Measurements from ENCODE around the gene PGAM5. TPM values are rescaled to one million over a fixed set of nuclear protein-coding genes. Genes with fewer than 3 reads are reported as not detected.

The PGAM5 gene
- total RNA-seq, 3 donors from 2014 or later (not counting 1 experiment from before 2014, with no cell fraction given): 19.7 to 30.2 (median 21.9) TPM

DNA sequence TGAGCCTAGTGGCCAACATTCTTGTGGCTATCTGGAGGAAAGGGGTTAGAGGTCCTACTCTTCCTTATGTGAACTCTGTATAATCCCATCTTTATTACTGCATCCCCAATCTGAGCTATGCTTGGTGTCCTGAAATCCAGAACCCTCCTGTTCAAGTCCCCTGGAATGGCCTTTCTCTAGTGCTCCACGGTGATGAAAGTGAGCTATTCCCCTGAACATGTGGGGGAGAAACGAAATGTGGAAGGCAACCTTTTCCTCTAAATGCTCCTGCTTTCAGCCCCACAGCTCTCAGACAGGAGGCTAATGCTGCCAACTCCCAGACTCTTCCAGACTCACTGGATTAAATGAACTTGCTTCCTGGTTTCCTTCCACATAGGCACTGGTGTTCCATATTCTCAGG lies 2.5 kb upstream of the PGAM5 start:
- Mint-ChIP-seq H3K4me3 (no peak overlapping the region), H3K4me1 (peaks cover 0 to 14% of the 10 kb centered on the region in 2 donors), H3K27ac (peak overlapping the region in 1 of 2 donors; percentile 31), H3K27me3 (ENCODE audit: low read depth in 2 of 2) (no peaks in the 10 kb centered on the region), H3K9me3 (no peaks in the 10 kb centered on the region), H3K36me3 (no peaks in the 10 kb centered on the region)
- no CpG with 5 or more reads among the region's 2 CpGs for whole genome bisulfite sequencing (ENCODE audit: insufficient coverage)
- Histone ChIP-seq H3K36me3 (ENCODE audit: control insufficient read depth, insufficient read depth, low read length) (no peaks in the 10 kb centered on the region), H3K4me3 (ENCODE audit: low read length) (no peak overlapping the region), H3K4me1 (ENCODE audit: control insufficient read depth, insufficient read depth, low read length) (peaks cover 17% of the 10 kb centered on the region), H3K9me3 (ENCODE audit: control insufficient read depth, insufficient read depth, low read length) (peaks cover 5% of the 10 kb centered on the region), H3K27me3 (ENCODE audit: control insufficient read depth, insufficient read depth, low read length) (no peaks in the 10 kb centered on the region), H3K27ac (ENCODE audit: low read length) (no peak overlapping the region)
- ATAC-seq (no peak), DNase-seq (no peak)
- TF ChIP-seq, protein P1, sequence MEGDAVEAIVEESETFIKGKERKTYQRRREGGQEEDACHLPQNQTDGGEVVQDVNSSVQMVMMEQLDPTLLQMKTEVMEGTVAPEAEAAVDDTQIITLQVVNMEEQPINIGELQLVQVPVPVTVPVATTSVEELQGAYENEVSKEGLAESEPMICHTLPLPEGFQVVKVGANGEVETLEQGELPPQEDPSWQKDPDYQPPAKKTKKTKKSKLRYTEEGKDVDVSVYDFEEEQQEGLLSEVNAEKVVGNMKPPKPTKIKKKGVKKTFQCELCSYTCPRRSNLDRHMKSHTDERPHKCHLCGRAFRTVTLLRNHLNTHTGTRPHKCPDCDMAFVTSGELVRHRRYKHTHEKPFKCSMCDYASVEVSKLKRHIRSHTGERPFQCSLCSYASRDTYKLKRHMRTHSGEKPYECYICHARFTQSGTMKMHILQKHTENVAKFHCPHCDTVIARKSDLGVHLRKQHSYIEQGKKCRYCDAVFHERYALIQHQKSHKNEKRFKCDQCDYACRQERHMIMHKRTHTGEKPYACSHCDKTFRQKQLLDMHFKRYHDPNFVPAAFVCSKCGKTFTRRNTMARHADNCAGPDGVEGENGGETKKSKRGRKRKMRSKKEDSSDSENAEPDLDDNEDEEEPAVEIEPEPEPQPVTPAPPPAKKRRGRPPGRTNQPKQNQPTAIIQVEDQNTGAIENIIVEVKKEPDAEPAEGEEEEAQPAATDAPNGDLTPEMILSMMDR (IDR thresholded peaks at IDR 0.05): no peak
- intact Hi-C loops (cut with micrococcal nuclease): no loop called here

DNA sequence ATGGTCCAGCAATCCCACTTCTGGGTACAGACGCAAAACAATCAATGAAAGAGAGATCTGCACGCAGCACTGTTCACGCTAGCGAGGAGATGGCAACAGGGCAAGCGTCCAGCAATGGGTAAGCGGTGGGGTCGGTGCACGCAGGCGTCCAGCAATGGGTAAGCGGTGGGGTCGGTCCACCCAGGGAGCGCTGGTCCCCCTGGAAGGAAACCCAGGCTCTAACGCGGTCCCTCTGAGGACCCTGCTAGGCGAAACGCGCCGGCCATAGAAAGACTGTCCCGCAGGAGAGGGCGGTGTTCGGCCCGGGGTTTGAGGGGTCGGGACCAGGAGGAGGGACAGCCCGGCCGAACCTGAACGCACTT lies 618 bp upstream of the PGAM5 start:
- Histone ChIP-seq H3K36me3 (ENCODE audit: control insufficient read depth, insufficient read depth, low read length) (peaks cover 2% of the 10 kb centered on the region), H3K4me1 (ENCODE audit: control insufficient read depth, insufficient read depth, low read length) (peaks cover 17% of the 10 kb centered on the region), H3K4me3 (ENCODE audit: low read length) (peak overlapping the region; percentile 74), H3K27ac (ENCODE audit: low read length) (peak overlapping the region; percentile 87), H3K9me3 (ENCODE audit: control insufficient read depth, insufficient read depth, low read length) (peaks cover 5% of the 10 kb centered on the region), H3K27me3 (ENCODE audit: control insufficient read depth, insufficient read depth, low read length) (no peaks in the 10 kb centered on the region)
- Mint-ChIP-seq H3K4me3 (peak overlapping the region; percentile 91), H3K4me1 (peaks cover 0 to 6% of the 10 kb centered on the region in 2 donors), H3K27ac (peak overlapping the region; percentile 90), H3K27me3 (ENCODE audit: low read depth in 2 of 2) (no peaks in the 10 kb centered on the region), H3K36me3 (no peaks in the 10 kb centered on the region), H3K9me3 (no peaks in the 10 kb centered on the region)
- ATAC-seq (peak in 2 of 3 donors; percentile 9 to 11), DNase-seq (no peak)
- intact Hi-C loops (cut with micrococcal nuclease): no loop called here
- TF ChIP-seq, protein P1 (IDR thresholded peaks at IDR 0.05): no peak
- 5% methylated on average over 26 of the region's 26 CpGs for WGBS (ENCODE audit: insufficient coverage)

DNA sequence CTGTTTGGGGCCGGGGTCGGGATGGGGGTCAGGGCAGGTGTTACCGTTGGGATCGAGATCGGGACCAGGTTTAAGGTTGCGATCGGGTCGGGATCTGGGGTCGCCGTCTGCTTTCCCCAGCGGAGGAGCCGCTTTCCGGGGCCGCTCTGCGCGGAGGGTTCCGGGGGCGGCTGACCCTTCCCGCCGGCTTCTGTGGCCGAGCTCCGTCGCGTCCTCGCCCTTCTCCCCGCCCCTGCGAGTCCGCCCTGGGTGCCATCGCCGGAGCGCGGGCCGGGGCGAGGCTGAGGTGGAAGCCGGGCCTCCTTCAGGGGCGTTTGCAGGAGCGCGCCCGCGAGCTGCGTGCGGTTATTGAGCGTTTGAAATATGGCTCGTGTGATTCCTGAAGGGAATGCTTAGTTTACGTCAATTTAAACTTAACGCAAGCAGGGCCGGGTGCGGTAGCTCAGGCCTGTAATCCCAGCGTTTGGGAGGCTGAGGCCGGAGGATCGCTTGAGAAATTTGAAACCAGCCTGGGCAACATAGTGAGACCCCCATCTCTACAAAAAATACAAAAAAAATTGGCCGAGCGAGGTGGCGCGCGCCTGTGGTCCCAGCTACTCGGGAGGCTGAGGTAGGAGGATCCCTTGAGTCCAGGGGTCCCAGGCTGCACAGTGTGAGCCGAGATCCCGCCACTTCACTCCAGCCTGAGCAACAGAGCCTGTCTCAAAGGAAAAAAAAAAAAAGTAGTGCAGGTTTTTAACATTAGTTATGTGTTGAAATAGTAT lies 620 bp downstream of the PGAM5 start:
- peak in 2 of 3 donors; percentile 6 to 9 for ATAC-seq
- no peaks in the 10 kb centered on the region for H3K9me3 Mint-ChIP-seq
- H3K27ac ChIP-seq (ENCODE audit: low read length): no peak overlapping the region
- H3K4me3 ChIP-seq (ENCODE audit: low read length): peak overlapping the region; percentile 57
- intact Hi-C loops (cut with micrococcal nuclease): no loop called here
- peak; percentile 19 to 38 for DNase-seq
- H3K36me3 Mint-ChIP-seq: no peaks in the 10 kb centered on the region
- peaks cover 17% of the 10 kb centered on the region for H3K4me1 ChIP-seq (ENCODE audit: control insufficient read depth, insufficient read depth, low read length)
- H3K27me3 Mint-ChIP-seq (ENCODE audit: low read depth in 2 of 2): no peaks in the 10 kb centered on the region
- H3K27me3 ChIP-seq (ENCODE audit: control insufficient read depth, insufficient read depth, low read length): no peaks in the 10 kb centered on the region
- H3K27ac Mint-ChIP-seq: peak overlapping the region in 1 of 2 donors; percentile 9
- peaks cover 9% of the 10 kb centered on the region for H3K36me3 ChIP-seq (ENCODE audit: control insufficient read depth, insufficient read depth, low read length)
- H3K9me3 ChIP-seq (ENCODE audit: control insufficient read depth, insufficient read depth, low read length): peaks cover 5% of the 10 kb centered on the region
- peaks cover 0 to 6% of the 10 kb centered on the region in 2 donors for H3K4me1 Mint-ChIP-seq
- H3K4me3 Mint-ChIP-seq: peak overlapping the region; percentile 79
- 8% methylated on average over 59 of the region's 59 CpGs for WGBS (ENCODE audit: insufficient coverage)
- TF ChIP-seq, protein P1 (IDR thresholded peaks at IDR 0.05): no peak
